Fibroblast of lung (primary cell): Measurements from ENCODE around the gene LRRC47.

Source experiments
- CTCF ChIP-seq, 2 donors: IDR thresholded peaks in 1 of 2; conservative IDR thresholded peaks in 1 of 2; 1 replicate in 1 of 2; 2 replicates in 1 of 2; pipeline ENCODE4 v1.5.1; 2011 to 2012; ENCODE audit warnings: low read length in 2 of 2, control low read depth in 1 of 2, inconsistent platforms in 1 of 2, low read depth in 1 of 2, mild to moderate bottlenecking in 1 of 2
- EZH2 ChIP-seq: IDR thresholded peaks from 2 replicates; pipeline ENCODE4 v1.5.1; 2012; ENCODE audit warnings: low read length, control low read depth, mild to moderate bottlenecking; ENCODE audit errors: missing control alignments

GRCh38 chr1:3807769-3808168, 11.5 kb upstream of the LRRC47 start:
- TF ChIP-seq CTCF (conservative IDR thresholded peaks at IDR 0.05 in 1 of 2, IDR thresholded peaks at IDR 0.05 in 1 of 2; ENCODE audit: low read depth in 1 of 2, low read length in 2 of 2) (no peak), EZH2 (no peak)
